Spleen (tissue), 3 donors: Measurements from ENCODE around the gene HSCB.
A peak's percentile ranks its signal among the peaks of the same experiment; 100 is the strongest.

Experiments used
- POLR2A ChIP-seq, 3 donors: fragments of 450-650 bp; IDR thresholded peaks; one replicate each; pipeline ENCODE4 v1.5.1; 2017; ENCODE audit warnings: antibody characterized with exemption in 3 of 3, mild to moderate bottlenecking in 1 of 3
- POLR2AphosphoS5 ChIP-seq, 3 donors: sonication (generic); formaldehyde crosslinking; IDR thresholded peaks; one replicate each; pipeline ENCODE4 v1.5.1; 2017; ENCODE audit warnings: antibody characterized with exemption in 3 of 3

GRCh38 chr22:28772633-28773460 is 31.0 kb downstream of the HSCB start, which contains the start of gene CCDC117:
- TF ChIP-seq POLR2A (IDR thresholded peaks at IDR 0.05) (peak in 1 of 3 donors; percentile 55), POLR2AphosphoS5 (IDR thresholded peaks at IDR 0.05) (peak; percentile 92 to 96 (median 92))
